ENCODE measurements around the gene GPX3.
A peak's percentile ranks its signal among the peaks of the same experiment; 100 is the strongest.

GPX3 gene

GRCh38 chr5:151034422-151035379 lies 14.3 kb downstream of the GPX3 start:
- no peak for DNase-seq

- no peak for DNase-seq
Observed at GRCh38 chr5:151036556-151036955, 16.2 kb downstream of the GPX3 start.

- DNase-seq, result no peak
Observed at GRCh38 chr5:151037561-151038411, 17.4 kb downstream of the GPX3 start.

- no peak for DNase-seq
Observed at GRCh38 chr5:151038412-151038745, 18.0 kb downstream of the GPX3 start.

DNA sequence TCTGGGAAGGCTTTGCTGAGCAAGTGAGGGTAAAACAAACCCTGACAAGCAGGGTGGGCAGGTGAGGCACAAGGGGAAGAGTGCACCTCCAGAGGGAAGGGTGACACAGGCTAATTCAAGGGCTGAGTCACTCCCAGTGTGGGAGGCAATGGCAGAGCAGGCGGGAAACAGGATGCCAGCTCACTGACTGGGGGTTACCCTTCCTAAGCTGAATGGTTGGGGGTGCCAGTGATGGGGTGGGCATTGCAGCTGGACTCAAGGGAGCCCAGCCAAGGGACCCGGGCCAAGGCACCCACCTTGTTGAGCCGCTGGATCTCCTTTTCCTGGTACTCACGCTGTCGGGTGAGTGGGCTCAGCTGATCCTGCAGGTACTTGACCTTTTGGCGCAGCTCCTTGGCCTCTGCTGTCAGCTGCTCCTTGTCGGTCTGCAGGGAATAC lies 18.4 kb downstream of the GPX3 start:
- no peak for DNase-seq

- DNase-seq, result no peak
Observed at GRCh38 chr5:151039665-151040064, 19.3 kb downstream of the GPX3 start.

DNA sequence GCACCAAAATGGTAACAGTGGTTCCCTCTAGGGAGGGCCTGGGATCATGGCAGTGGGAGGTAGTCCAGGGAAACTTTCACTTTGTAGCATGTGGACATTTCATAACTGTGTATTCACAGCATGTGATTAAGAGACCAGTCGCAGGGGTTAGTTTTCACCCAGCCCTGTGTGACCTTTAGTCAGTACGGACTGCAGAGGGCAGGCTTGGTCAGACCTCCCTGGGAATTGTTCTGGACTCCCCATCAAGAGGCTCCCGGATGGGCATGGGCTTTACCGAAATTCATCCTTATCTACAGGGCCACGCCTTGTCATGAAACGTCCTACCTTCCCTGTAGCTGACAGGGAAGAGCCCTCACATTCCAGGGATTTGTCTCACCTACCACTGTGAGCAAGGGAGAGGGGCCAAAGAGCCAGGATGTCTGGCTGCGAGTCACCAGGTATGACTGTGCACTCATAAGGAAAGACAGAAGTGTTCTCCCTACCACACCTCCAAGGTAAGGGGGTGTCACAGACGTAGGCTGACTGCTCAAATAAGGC lies 19.9 kb downstream of the GPX3 start:
- DNase-seq, result no peak

DNA sequence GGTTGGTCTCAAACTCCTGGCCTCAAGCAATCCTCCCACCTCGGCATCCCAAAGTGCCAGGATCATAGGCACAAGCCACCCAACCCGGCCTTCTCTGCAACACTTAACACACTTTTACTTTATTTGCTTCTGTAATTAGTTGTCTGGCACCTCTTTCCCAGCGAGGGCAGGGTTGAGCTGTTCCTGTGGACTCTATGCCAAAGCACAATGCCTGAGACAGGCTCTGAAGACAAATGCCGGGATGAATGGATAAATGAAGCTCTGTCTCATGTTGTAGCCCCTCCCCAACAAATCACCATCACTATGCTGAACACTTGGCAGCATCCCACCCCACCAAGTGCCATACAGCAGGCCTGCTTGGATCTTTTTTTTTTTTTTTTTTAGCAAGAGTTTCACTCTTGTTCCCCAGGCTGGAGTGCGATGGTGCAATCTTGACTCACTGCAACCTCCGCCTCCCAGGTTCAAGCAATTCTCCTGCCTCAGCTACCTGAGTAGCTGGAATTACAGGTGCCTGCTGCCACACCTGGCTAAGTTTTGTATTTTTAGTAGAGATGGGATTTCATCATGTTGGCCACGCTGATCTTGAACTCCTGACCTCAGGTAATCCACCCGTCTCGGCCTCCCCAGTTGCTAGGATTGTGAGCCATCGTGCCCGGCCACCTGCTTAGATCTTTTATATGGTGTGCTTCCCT lies 21.3 kb downstream of the GPX3 start:
- DNase-seq, result no peak

DNA sequence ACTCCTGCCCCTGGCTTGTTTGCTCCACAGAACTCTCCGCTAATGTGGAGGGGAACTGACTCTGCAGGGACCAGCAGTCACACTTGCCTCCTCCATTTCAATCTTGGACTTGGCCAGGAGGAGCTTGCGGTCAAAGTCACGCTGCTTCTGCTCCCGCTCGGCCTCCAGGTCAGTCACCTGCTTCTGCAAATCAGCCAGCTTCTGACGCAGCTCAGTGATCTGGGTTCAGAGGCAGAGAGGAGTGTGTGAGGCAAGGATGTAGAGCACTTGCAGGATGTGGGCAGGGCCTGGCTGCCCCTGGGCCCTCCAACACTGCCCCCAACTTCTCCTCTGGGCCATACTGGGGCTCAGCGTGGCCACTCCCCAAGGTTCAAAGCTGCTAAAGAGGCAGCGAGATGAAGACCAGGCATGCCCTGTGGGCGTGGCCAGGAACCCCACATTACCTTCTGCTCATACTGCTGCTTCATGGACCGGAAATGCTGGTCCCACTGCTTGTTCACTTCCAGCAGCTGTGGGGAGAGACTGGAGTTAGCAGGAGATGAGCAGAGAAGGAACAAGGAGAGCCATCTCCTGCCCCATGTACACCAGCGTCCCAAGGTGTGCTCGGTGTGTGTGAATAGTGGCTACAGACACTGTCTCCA lies 22.2 kb downstream of the GPX3 start:
- no peak for DNase-seq

GRCh38 chr5:151047814-151048425 lies 27.5 kb downstream of the GPX3 start:
- peak; percentile 41 for DNase-seq

DNA sequence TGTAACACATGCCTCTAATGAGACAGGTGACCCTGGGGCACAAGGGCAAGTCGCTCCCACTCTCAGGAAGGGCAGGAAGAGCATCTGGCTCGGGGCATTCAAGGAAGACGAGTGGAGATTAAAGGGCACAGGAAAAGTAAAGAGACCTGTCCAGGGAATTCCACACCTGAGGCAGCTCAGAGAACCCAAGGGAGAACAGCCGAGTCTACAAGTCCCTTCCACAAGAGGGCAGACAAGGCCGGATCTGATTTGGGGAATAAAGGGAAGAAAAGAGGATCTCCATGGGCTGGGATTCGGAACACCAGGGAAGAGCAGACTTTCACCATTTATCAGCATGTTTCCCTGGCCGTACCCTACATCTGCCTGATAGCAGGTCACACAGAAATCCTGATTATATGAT lies 28.1 kb downstream of the GPX3 start:
- no peak for DNase-seq

DNA sequence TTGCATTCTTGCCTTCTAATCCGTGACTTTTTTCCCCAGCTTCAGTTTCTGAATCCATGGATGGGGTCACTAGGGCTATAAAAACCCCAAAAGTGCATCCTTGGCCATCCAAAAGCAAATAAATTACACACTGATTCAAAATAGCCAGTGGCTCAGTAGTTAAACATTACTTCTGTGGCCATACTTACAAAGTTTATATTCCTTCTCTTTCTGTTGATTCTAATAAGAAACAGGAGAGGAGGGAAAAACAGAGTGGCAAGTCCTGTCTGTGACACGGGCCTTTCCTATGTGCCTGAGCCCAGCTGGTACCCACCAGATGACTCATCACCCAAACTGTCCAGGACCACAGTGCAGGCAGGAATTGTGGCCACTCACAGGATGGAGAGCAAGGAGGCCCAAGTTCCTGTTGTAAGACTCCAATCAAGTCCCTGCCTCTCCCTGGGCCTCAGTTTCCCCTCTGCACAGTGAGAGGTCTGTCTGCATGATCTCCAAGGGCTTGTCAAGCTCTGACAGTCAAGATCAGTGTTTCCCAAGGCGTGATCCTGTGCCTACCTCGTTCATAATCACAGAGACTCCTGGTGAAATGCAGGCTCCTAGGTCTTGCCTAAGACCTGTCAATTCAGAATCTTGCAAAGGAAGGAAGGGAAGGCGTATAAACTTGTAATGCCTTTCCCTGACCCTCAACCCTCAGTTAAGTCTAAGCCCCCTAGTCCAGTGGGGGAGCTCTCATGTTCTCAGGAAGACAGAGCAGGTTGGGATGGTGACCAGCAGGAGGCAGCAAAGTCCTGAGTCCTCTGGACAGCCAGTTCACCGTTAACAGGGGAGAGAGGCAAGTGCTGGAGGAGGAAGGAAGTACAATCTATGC lies 30.9 kb downstream of the GPX3 start:
- DNase-seq, result peak; percentile 74

- DNase-seq, result no peak
Observed at GRCh38 chr5:151051931-151052608, 31.7 kb downstream of the GPX3 start.

GRCh38 chr5:151052836-151053235 lies 32.4 kb downstream of the GPX3 start:
- no peak for DNase-seq

GRCh38 chr5:151053796-151054462 lies 33.5 kb downstream of the GPX3 start:
- no peak for DNase-seq

- no peak for DNase-seq
Observed at GRCh38 chr5:151054709-151055108, 34.3 kb downstream of the GPX3 start.

DNA sequence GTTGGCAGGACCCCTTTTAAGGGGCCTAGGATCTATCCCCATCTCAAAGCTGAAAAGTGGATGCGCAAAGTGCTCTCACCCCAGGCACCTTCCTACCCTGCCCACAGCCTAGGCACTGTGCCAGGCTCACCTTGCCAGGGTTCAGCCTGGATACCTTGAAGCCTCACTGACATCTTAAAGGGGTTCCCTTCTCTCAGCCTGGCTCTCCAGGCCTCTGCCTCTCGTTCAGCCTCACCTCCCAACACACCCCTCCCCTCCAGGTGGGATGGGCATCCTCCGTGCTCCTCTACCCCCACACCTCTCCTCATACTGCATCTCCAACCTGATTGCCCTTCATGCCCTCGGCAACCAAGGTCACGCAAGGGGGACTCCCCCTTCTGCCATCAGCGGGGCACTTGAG lies 34.9 kb downstream of the GPX3 start:
- no peak for DNase-seq

GRCh38 chr5:151056379-151057325 lies 36.3 kb downstream of the GPX3 start:
- DNase-seq, result no peak

GRCh38 chr5:151058301-151058700 lies 37.9 kb downstream of the GPX3 start:
- no peak for DNase-seq

Measured in activated CD4-positive, alpha-beta T cell treated with anti-CD3 and anti-CD28 coated beads, Interleukin-2, Interleukin-6, amounts not matched to agents 100 ng/mL and 50 ng/mL, durations not matched to agents 16 hours and 8 hours (primary cell).